Adrenal gland (tissue), 5 donors: ENCODE results near the gene UBAP1L.

Experiments used
- CTCF ChIP-seq, 6 experiments: fragments of 450-650 bp in 4 of 6; fragments of 200-600 bp in 2 of 6; sonication (generic) in 1 of 6; IDR thresholded peaks; 1 replicate in 5 of 6; 2 replicates in 1 of 6; pipeline versions ENCODE4 v1.5.1 to v1.8.0; 2016 to 2021; ENCODE audit warnings: antibody characterized with exemption in 6 of 6, mild to moderate bottlenecking in 2 of 6, moderate library complexity in 1 of 6
- POLR2A ChIP-seq, 2 donors: fragments of 450-650 bp; IDR thresholded peaks; one replicate each; pipeline ENCODE4 v1.6.1; 2017; ENCODE audit warnings: antibody characterized with exemption in 2 of 2, mild to moderate bottlenecking in 2 of 2, moderate library complexity in 1 of 2
- donor health status: DM: no; HTN: no; CAD: no.

DNA sequence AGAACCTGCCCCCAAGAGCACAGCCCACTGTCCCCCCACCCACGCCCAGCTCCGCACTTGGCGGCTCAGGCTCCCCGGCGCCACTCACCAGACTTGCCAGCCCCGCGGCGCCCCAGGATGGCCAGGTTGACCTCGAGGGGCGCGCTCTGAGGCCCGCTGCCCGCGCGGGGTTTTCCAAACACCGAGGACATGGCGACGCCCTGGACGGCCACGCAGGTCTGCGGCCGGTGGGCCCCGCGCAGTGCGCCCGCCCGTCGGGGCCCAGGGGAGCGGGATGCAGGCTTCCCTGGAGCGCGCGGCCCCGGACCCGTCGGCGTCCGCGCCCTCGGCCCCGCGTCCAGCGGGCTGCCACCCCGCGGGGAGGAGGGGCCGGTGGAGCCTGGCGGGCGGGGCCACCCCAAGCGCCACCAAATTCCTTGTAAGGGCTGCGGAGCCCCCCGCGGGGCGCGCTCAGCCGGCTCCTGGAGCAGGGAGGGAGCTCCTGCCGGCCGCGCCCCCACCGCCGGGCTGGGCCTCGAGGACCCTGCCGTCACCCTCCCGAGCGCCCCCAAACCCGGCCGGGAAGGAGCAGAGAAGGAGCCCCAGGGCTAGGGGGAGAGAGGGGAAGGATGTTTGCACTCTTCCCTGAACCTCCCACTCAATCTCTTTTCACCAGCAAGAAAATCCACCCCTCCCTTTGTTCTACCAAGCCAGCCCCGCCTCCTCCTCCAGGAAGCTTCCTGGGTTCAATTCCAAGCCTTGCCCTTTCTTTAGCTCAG is 47.2 kb downstream of the UBAP1L start, which contains the start of gene RASL12:
- no peak for TF ChIP-seq CTCF (IDR thresholded peaks at IDR 0.05)
- no peak for TF ChIP-seq POLR2A (IDR thresholded peaks at IDR 0.05)
